ENCODE measurements around the gene ARHGAP31.

GRCh38 chr3:119279101-119279554 is 15.1 kb upstream of the ARHGAP31 start:
- TF ChIP-seq EZH2 (IDR thresholded peaks at IDR 0.05; ENCODE audit: borderline replicate concordance, low read length): no peak
- TF ChIP-seq CTCF (conservative IDR thresholded peaks at IDR 0.05 in 1 of 2, IDR thresholded peaks at IDR 0.05 in 1 of 2; ENCODE audit: extremely low read depth in 1 of 2, insufficient read depth in 1 of 2, low read depth in 1 of 2, low read length in 2 of 2): no peak

Measured in mammary epithelial cell (primary cell).